ENCODE measurements around the gene PTPRM.

PTPRM gene

GRCh38 chr18:7600036-7600435, 32.9 kb downstream of the PTPRM start:
- no peak for DNase-seq (ENCODE audit: low read depth)

- DNase-seq (ENCODE audit: low read depth): no peak
Measured at GRCh38 chr18:7600528-7601245, 33.6 kb downstream of the PTPRM start.

DNA sequence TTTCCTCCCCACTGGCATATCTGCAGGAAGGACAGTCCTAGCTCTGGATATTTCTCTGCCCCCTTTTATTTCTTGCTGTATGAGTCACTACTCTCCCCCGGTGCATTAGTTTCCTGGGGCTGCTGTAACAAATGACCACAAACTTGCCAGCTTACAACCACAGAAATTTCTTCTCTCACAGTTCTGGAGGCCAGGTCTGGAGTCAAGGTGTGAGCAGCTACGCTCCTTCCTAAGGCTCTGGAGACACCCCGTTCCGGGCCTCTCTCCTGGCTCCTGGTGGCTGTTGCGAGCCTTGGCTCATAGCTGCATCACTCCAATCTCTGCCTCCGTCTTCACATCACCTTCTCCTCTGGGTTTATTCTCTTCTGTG, 34.1 kb downstream of the PTPRM start:
- no peak for DNase-seq (ENCODE audit: low read depth)

DNA sequence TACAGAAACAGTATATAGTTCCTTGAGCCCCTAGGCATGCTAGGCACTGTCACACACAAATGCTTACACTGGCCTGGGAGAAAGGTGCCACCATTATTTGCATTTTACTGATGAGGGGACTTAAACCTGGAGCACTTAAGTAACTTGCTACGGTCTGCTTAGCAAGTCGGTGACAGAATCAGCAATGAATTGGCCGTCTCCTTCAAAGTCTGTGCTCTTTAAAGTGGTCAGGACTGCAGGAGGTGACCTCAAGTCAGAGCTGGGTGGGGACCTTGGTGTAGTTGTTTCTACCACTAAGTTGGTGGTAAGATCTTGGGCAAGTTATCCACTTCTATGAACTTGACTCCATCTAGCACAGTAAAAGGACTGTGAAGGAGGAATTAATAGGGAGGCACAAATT, 34.8 kb downstream of the PTPRM start:
- DNase-seq (ENCODE audit: low read depth): no peak

- DNase-seq (ENCODE audit: low read depth): no peak
Measured at GRCh38 chr18:7603259-7604000, 36.3 kb downstream of the PTPRM start.

DNA sequence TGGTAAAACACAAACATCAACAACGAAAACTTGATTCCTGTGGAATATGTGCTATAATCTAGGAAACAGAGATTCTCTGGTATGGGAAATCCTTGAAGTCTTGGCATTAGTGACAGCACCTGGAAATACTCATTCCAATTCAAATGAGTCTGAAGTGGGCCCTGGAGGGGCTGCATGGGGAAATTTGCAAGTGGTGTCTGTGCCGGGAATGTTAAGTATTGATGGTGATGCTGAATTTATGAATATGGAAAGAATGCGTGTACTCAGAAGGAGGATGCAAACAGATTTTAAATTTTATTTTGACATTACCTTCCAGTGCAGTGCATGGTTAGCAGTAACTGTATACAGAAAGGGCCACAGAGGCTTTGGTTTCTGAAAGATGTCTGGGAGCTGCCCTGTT, 37.2 kb downstream of the PTPRM start:
- no peak for DNase-seq (ENCODE audit: low read depth)

DNA sequence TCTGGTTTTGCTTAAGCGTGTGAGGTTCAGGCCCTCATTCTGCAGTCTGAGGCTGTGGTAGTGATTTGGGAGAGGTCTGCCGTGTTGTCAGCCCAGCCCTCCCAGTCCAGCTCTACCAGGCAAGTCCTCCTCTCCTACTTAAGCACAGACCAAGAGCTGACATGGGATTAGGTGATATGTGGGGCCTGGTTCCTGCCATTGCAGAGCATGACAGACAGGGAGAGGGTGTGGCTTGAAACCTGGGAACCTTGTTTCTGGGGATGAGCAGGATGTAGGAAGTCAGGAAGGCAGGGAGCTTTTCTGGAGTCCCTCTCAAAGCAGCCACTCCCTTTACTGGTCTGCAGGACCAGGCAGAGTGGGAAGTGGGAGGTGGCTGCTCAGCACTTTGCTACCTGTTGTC, 38.6 kb downstream of the PTPRM start:
- no peak for DNase-seq (ENCODE audit: low read depth)

DNA sequence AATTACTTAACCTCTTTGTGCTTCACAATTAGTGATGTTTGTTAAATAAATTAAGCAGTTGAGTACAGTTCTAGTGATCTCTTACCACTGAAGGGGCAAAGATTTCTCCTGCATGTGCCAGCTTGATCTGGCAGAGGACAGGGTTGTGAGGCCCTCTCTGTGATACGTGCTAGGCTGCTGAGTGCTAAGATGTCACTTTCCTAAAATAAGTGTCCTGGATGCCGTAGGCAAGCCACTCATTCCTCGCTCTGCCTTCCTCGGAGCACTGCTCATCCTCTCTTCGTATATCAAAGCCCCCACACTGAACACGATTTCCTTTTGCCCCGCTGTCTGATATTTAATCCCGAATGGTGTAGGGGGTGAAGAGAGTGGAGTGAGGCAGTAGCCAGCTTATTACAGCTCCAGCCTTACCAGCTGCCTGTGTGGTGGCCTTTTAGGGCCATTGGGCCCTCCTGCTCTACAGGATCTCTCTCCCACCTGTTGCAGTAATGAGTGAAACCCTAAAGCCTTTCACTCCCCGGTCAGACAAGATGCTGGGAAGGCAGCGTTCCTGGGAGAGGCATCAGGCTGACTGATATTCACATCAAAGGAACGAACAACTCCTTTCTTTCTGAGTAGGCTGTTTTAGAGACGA, 40.5 kb downstream of the PTPRM start:
- DNase-seq (ENCODE audit: low read depth): no peak

DNA sequence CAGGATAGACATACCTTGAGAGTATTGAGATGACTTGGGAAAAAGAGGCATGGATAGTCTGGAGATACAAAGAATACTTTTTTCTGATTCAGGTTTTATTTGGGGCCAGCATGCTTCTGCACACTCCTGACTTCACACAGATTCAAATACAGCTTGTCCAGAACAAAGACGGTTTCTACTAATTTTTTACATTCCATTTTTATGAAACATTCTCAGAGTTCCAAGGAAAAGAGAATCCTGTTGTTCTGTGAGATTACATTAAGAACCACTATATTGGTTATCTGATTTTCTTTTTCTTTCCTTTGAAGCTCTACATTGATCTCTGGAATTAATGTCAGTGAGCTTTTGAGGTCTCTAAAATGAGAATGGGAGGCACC, 41.0 kb downstream of the PTPRM start:
- no peak for DNase-seq (ENCODE audit: low read depth)

DNA sequence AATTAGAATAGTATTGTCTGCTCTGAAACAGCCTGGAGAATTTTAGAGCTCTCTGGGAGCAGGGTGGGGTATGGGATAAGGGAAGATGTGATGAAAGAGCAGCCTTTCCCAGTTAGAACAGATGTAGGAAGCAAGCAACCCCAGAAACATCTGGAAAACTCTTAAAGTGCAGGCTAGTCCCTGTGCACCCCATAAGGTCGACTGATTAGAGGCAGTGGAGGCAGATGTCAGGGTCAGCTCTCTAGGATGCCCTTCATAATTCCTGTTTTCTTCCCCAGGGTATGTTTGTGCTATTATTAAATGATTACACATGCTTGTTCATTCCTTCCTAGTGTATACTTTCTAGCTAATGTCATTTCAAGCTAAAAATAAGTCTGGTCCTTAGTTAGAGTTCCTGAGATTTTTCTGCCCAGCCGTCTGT, 41.7 kb downstream of the PTPRM start:
- no peak for DNase-seq (ENCODE audit: low read depth)

GRCh38 chr18:7609617-7610016, 42.5 kb downstream of the PTPRM start:
- no peak for DNase-seq (ENCODE audit: low read depth)

GRCh38 chr18:7614042-7614441, 46.9 kb downstream of the PTPRM start:
- DNase-seq (ENCODE audit: low read depth): no peak

DNA sequence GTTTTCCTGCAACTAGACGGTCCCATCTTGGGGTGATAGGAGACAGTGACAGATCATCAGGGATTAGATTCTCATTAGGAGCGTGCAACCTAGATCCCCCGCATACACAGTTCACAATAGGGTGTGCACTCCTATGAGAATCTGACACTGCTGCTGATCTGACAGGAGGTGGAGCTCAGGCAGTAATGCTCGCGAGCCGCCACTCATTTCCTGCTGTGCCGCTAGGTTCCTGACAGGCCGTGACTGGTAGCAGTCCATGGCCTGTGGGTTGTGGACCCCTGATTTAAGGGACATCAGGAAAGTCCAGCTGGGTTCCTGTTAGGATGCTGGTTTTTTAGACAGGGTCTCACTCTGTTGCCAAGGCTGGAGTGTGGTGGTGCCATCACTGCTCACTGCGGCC, 48.7 kb downstream of the PTPRM start:
- DNase-seq (ENCODE audit: low read depth): no peak

- no peak for DNase-seq (ENCODE audit: low read depth)
Measured at GRCh38 chr18:7616661-7617060, 49.5 kb downstream of the PTPRM start.

GRCh38 chr18:7617738-7618422, 50.8 kb downstream of the PTPRM start:
- no peak for DNase-seq (ENCODE audit: low read depth)

DNA sequence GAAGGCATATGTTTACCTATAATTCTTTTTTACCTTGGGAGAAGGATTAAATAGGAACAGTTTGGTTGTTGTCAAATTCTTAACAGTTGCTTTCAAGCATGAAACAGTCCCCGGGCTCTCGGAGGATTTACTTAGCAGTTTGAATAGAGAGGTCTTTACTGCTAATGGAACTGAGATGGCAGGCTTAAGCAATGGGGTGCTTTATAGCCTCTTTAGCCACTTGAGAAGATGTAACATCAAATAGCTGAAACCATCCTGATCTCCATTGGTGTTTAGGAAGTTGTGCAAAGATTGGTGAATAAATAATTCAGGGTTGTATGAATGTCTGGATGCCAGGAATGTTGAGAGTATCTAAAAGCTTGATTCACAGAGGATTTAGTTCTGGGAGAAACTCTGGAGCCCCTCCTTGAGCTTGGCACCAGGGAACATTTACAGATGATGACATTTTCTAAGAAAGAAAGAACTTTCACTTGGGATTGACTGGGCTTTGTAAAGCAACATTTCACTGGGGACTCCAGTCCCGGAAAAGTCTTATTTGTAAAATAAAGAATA, 51.9 kb downstream of the PTPRM start:
- DNase-seq (ENCODE audit: low read depth): no peak

DNA sequence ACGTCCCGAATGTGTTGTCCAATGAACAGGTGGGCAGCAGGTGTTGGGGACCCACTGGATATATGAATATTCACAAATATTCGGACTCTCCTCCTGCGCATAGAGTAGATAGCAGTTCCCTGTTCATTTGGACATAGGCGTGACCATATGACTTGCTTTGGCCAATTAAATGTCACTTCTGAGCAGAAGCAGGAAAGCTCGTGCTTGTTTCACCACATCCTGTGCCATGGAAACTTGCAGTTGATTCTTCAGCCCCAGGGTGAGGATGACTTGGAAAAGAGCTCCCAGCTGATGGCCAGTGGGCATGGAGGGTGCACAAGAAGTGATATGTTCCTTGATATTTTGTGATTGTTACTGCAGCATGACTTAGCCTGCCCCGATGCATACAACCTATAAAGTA, 52.6 kb downstream of the PTPRM start:
- DNase-seq (ENCODE audit: low read depth): no peak

GRCh38 chr18:7622721-7623120, 55.6 kb downstream of the PTPRM start:
- no peak for DNase-seq (ENCODE audit: low read depth)

- DNase-seq (ENCODE audit: low read depth): no peak
Measured at GRCh38 chr18:7623681-7624080, 56.6 kb downstream of the PTPRM start.

GRCh38 chr18:7624697-7625096, 57.6 kb downstream of the PTPRM start:
- DNase-seq (ENCODE audit: low read depth): no peak

DNA sequence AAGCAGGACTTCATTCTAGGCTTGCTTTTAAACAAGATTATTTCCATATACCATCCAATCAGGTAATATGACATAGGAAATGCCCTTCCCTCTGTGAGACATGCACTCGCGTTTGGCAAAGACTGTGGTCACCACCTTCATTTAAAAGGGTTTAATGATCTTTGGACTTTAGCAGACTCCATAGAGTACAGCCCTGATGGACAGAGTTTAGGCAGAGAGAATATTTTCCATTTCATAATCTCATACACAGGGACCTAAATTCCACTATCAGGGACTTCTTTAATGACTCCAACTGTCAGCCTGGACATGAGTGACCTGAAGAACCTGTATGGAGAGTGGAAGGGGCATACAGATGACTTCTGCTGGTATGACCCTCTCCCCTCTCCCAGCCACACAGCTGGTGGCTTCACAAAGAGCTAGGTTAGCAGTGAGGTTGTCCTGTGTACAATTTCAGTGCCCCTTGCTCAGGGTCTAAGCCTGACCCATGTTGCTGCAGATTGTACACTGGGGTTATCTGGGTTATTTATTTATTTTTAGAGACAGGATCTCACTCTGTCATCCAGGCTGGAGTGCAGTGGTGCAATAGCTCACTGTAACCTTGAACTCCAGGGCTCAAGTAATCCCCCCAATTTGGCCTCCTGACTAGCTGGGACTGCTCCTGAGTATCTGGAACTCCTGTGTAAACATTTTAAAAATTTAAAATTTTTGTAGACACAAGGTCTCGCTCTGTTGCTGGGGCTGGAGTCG, 59.2 kb downstream of the PTPRM start:
- no peak for DNase-seq (ENCODE audit: low read depth)

GRCh38 chr18:7626922-7627440, 59.9 kb downstream of the PTPRM start:
- DNase-seq (ENCODE audit: low read depth): no peak

All from stimulated activated CD4-positive, alpha-beta T cell treated with anti-CD3 and anti-CD28 coated beads, Interleukin-2, amount 100 ng/mL, for 4 hours (primary cell).